SK-N-SH treated with all-trans-retinoic acid at 6 μM for 48 hours (cell line): ENCODE results near the gene DNTT.

Source experiments
- CSDC2 ChIP-seq: fragments of 250-450 bp; sonication (Bioruptor Pico); IDR thresholded peaks from 2 replicates; pipeline ENCODE4 v1.5.0; 2020; ENCODE audit warnings: mild to moderate bottlenecking, moderate library complexity
- ESRRG ChIP-seq: fragments of 250-450 bp; sonication (Bioruptor Pico); IDR thresholded peaks from 2 replicates; pipeline ENCODE4 v1.6.1; 2021; ENCODE audit warnings: mild to moderate bottlenecking
- ZNF565 ChIP-seq: fragments of 450-650 bp; formaldehyde crosslinking; conservative IDR thresholded peaks from 2 replicates; pipeline ENCODE4 v1.5.0; 2020; ENCODE audit warnings: low read depth, mild to moderate bottlenecking, moderate library complexity
- TF ChIP-seq, protein P1 (sequence below): fragments of 250-450 bp; sonication (Bioruptor Pico); IDR thresholded peaks from 2 replicates; pipeline ENCODE4 v1.5.1; 2021; ENCODE audit warnings: mild to moderate bottlenecking, moderate library complexity
- TF ChIP-seq, protein P2 (sequence below): fragments of 250-450 bp; sonication (Bioruptor Pico); IDR thresholded peaks from 2 replicates; pipeline ENCODE4 v1.5.0; 2020; ENCODE audit warnings: mild to moderate bottlenecking, moderate library complexity
- TF ChIP-seq, protein P3 (sequence below): fragments of 250-450 bp; sonication (Bioruptor Pico); IDR thresholded peaks from 2 replicates; pipeline ENCODE4 v1.8.0; 2020; ENCODE audit warnings: mild to moderate bottlenecking, moderate library complexity, borderline replicate concordance

DNA sequence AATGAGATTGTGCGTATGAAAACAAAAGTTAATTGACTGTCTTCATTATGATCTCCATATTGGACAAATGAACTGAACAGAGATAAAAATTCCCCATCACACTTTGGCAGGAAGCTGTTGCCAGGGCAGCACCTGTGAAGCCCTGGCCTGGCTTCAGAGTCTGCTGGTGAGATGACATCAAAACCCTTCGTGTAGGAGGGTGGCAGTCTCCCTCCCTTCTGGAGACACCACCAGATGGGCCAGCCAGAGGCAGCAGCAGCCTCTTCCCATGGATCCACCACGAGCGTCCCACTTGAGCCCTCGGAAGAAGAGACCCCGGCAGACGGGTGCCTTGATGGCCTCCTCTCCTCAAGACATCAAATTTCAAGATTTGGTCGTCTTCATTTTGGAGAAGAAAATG, at the start of gene DNTT:
- TF ChIP-seq ESRRG (no peak), CSDC2 (CRISPR knock-in tag) (no peak), ZNF565 (CRISPR knock-in tag) (no peak)
- TF ChIP-seq, protein P1, sequence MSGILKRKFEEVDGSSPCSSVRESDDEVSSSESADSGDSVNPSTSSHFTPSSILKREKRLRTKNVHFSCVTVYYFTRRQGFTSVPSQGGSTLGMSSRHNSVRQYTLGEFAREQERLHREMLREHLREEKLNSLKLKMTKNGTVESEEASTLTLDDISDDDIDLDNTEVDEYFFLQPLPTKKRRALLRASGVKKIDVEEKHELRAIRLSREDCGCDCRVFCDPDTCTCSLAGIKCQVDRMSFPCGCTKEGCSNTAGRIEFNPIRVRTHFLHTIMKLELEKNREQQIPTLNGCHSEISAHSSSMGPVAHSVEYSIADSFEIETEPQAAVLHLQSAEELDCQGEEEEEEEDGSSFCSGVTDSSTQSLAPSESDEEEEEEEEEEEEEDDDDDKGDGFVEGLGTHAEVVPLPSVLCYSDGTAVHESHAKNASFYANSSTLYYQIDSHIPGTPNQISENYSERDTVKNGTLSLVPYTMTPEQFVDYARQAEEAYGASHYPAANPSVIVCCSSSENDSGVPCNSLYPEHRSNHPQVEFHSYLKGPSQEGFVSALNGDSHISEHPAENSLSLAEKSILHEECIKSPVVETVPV, result no peak
- TF ChIP-seq, protein P2, sequence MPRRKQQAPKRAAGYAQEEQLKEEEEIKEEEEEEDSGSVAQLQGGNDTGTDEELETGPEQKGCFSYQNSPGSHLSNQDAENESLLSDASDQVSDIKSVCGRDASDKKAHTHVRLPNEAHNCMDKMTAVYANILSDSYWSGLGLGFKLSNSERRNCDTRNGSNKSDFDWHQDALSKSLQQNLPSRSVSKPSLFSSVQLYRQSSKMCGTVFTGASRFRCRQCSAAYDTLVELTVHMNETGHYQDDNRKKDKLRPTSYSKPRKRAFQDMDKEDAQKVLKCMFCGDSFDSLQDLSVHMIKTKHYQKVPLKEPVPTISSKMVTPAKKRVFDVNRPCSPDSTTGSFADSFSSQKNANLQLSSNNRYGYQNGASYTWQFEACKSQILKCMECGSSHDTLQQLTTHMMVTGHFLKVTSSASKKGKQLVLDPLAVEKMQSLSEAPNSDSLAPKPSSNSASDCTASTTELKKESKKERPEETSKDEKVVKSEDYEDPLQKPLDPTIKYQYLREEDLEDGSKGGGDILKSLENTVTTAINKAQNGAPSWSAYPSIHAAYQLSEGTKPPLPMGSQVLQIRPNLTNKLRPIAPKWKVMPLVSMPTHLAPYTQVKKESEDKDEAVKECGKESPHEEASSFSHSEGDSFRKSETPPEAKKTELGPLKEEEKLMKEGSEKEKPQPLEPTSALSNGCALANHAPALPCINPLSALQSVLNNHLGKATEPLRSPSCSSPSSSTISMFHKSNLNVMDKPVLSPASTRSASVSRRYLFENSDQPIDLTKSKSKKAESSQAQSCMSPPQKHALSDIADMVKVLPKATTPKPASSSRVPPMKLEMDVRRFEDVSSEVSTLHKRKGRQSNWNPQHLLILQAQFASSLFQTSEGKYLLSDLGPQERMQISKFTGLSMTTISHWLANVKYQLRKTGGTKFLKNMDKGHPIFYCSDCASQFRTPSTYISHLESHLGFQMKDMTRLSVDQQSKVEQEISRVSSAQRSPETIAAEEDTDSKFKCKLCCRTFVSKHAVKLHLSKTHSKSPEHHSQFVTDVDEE (CRISPR knock-in tag), result no peak
- TF ChIP-seq, protein P3, sequence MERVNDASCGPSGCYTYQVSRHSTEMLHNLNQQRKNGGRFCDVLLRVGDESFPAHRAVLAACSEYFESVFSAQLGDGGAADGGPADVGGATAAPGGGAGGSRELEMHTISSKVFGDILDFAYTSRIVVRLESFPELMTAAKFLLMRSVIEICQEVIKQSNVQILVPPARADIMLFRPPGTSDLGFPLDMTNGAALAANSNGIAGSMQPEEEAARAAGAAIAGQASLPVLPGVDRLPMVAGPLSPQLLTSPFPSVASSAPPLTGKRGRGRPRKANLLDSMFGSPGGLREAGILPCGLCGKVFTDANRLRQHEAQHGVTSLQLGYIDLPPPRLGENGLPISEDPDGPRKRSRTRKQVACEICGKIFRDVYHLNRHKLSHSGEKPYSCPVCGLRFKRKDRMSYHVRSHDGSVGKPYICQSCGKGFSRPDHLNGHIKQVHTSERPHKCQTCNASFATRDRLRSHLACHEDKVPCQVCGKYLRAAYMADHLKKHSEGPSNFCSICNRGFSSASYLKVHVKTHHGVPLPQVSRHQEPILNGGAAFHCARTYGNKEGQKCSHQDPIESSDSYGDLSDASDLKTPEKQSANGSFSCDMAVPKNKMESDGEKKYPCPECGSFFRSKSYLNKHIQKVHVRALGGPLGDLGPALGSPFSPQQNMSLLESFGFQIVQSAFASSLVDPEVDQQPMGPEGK (CRISPR knock-in tag), result no peak
